ENCODE measurements around the gene TBC1D22A.

Gene TBC1D22A

GRCh38 chr22:46897246-46897623 is 134.8 kb downstream of the TBC1D22A start:
- H3K4me3 ChIP-seq (ENCODE audit: low read depth, low read length), result no peak overlapping the region
- no peak for TF ChIP-seq CTCF (IDR thresholded peaks at IDR 0.05; ENCODE audit: low read depth, low read length)

GRCh38 chr22:46900549-46900948 is 138.1 kb downstream of the TBC1D22A start:
- H3K4me3 ChIP-seq (ENCODE audit: low read depth, low read length), result no peak overlapping the region
- no peak for TF ChIP-seq CTCF (IDR thresholded peaks at IDR 0.05; ENCODE audit: low read depth, low read length)

- no peak for TF ChIP-seq CTCF (IDR thresholded peaks at IDR 0.05; ENCODE audit: low read depth, low read length)
- no peak overlapping the region for H3K4me3 ChIP-seq (ENCODE audit: low read depth, low read length)
These were observed 140.0 kb downstream of the TBC1D22A start for GRCh38 chr22:46902436-46902835.

- H3K4me3 ChIP-seq (ENCODE audit: low read depth, low read length), result no peak overlapping the region
- TF ChIP-seq CTCF (IDR thresholded peaks at IDR 0.05; ENCODE audit: low read depth, low read length), result no peak
These were observed 140.8 kb downstream of the TBC1D22A start for GRCh38 chr22:46902998-46903916.

GRCh38 chr22:46905415-46905814 is 143.0 kb downstream of the TBC1D22A start:
- no peak for TF ChIP-seq CTCF (IDR thresholded peaks at IDR 0.05; ENCODE audit: low read depth, low read length)
- H3K4me3 ChIP-seq (ENCODE audit: low read depth, low read length), result no peak overlapping the region

GRCh38 chr22:46905834-46906233 is 143.4 kb downstream of the TBC1D22A start:
- TF ChIP-seq CTCF (IDR thresholded peaks at IDR 0.05; ENCODE audit: low read depth, low read length), result no peak
- no peak overlapping the region for H3K4me3 ChIP-seq (ENCODE audit: low read depth, low read length)

- TF ChIP-seq CTCF (IDR thresholded peaks at IDR 0.05; ENCODE audit: low read depth, low read length), result no peak
- no peak overlapping the region for H3K4me3 ChIP-seq (ENCODE audit: low read depth, low read length)
These were observed 144.0 kb downstream of the TBC1D22A start for GRCh38 chr22:46906326-46907045.

All from WI38 (cell line).